GM23338 (cell line): ENCODE data around the gene TMEM179.
A peak's percentile ranks its signal among the peaks of the same experiment; 100 is the strongest.

Experiments used
- CTCF ChIP-seq, 2 experiments: fragments of 200-600 bp in 1 of 2; sonication (generic) in 1 of 2; conservative IDR thresholded peaks; 2 replicates each; pipeline versions ENCODE4 v1.5.1 to v1.6.1; 2016 to 2017; ENCODE audit warnings: antibody characterized with exemption in 2 of 2, low read depth in 2 of 2, mild to moderate bottlenecking in 2 of 2, moderate library complexity in 1 of 2
- EZH2 ChIP-seq: fragments of 200-600 bp; sonication (generic); IDR thresholded peaks from one replicate; pipeline ENCODE4 v1.8.0; 2017; ENCODE audit warnings: antibody characterized with exemption, mild to moderate bottlenecking, low read depth; ENCODE audit not compliant: unreplicated experiment

DNA sequence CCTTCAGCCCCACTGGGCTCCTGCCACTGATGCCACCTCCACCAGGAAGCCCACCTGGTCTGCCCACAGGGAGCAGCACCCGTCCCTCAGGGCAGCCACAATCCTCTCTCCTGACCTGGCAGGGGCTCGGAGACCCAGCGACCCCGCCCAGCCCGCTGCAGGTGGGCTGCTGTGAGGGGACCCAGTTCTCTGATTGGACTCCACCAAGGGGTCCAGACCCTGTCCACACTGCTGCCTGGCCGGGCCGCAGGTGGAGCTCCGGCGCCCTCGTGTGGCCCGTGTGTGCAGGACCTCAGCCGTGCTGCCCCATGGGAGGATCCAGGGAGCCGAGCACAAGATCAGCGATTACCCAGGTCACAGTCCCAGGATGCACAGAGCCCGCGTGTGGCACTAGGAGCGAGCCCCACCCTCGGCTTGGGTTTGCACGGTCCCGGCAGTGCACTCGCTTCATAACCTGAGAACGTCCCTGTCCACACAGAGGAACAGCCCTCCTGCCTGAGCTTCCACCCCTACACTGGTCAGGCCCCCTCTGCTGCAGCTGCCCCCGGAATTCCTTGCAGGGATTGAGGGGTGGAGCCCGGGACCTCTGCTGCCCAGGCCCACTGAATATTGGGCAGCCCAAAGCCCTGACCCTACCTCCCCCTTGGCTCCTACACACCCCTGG lies 35.4 kb upstream of the TMEM179 start:
- peak; percentile 90 to 99 for TF ChIP-seq CTCF (conservative IDR thresholded peaks at IDR 0.05; ENCODE audit: low read depth in 2 of 2)
- no peak for TF ChIP-seq EZH2
